ENCODE results near the gene ESYT1.

The ESYT1 gene

DNA sequence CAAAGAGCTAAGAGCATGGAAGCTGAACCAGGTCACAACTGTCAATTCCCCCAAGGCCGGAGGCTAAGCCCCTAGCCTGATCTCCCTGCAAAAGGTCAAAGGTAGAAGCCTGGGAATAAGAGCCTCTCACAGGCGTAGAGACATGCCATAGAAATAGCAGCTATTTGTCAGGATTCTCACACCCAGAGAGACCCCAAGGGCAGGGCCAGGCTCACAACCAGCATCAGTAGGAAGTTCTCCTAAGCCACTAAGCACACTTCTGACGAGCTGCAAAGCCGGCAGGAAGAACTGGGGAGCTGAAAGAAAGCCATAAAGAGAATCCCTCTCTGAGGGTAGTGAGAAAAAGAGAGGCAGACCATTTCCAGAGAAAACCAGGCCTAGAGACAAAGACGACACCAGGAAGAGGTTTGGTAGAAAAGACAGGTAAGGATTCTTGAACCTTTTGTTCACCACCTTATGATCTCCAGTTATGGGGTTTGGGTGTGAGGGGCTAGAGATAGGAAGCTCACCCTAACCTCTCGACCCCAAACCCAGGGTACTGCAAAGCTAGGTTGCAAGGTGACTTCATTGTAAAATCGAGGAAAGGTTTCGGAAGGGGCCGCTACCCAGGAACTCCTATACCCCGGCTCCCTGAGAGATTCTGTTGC is 60.2 kb downstream of the ESYT1 start:
- DNase-seq (ENCODE audit: low spot score): peak; percentile 3

DNA sequence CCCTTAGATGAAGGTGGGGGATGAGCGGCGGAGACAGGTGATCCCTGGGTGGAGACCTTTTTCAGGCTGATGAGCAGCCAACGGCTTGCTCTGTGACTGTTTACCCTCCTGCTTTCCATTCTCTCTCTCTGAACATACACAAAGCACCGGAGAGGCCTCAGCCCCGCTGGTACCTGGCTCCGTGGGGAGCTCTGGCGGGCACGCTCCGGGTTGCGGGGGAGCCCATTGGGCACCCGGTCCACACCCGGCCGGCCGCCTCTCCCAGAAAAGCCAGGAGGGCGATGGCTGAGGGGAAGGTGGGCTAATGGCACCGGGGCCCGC is 60.7 kb downstream of the ESYT1 start:
- peak; percentile 13 for DNase-seq (ENCODE audit: low spot score)

DNA sequence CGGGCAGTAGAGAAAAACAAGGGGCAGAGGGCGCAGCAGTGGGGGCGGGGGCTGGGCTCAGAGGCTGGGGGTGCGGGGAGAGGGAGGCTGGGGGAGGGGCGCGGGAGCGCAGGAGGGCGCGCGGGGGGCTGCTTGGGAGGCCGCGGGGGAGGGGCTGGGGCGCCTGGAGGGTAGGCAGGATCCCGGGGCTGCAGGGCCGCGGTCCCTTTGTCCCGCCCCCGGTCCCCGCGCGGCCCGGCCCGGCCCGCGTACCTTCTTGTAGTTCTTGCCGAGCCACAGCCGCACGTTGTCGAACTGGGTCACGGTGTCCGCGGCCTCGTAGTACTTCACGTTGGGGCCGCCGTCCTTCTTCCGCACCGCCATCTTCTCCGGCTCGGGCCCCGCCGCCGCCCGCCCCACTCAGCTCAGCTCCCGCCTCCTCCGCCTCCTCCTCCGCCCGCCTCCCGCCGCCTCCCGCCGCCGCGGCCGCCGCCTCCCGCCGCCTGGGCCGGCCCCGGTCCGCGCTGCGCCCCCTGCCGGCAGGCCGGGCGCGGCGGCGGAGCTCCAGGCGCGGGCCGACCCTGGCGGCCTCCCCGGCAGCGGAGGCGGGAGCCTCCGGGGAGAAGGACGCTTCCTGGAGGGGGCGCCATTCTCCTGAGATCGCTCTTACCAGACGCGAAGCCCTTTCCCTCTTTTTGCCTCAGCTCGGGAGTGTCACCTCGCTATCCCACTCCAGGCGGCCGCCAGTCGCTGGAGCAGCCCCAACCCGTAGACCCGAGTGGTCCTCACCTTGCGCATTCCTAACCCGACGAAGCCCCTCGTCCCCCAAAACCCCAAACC is 61.2 kb downstream of the ESYT1 start, which contains the start of gene SMARCC2:
TSS of gene SMARCC2 (minus strand) at position 385 of the 819 bp plus-strand sequence. CDS start at position 363, 22 bp downstream.
- peak; percentile 81 for DNase-seq (ENCODE audit: low spot score)

DNA sequence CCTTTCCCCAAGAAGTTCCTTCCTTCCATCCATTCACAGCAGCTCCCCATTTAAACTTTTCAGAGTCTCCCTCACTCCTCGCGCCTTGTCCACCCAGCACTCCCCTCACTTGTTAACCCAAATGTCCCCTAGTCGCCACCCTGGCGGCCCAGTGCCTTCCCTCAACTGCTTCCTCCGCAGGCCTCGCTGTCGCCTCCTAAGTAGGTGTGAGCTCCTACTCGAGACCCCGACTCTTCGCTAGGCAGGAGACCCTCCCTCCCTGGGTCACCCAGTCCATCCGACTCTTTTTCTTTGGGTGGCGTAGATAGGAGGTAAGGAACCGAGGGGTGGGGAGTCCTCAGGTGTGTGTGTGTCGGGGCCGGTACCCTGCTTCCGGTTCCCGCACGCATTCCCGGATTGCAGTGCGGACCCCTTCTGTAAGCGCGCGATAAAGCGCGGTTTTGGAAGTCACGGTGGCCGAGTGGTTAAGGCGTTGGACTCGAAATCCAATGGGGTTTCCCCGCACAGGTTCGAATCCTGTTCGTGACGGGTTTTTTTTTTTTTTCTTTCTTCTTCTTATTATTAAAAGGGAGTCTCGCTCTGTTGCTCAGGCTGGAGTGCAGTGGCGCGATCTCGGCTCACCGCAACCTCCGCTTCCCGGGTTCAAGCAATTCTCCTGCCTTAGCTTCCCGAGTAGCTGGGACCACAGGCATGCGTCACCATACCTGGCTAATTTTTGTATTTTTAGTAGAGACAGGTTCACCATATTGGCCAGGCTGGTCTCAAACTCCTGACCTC is 62.0 kb downstream of the ESYT1 start:
- peak; percentile 86 for DNase-seq (ENCODE audit: low spot score)

DNA sequence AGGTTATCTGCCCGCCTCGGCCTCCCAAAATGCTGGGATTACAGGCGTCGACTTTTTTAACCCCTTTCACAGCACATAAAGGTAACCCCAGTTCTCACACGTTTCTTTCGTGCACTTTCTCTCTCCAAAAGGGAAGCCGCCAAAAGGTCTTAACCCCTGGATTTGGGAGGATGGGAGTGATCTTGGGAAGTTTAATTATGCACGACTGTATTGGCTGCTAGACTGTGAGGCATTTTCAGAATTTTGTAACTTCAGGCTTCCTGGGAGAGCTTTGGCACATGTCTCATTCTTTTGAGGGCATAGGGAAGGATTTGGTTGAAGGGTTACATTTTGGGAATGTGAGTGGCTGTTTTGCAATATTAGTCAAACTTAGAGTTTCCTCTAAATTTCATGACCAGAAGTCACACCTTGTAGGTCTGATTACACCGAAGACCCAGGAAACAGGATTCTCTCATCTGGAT is 62.7 kb downstream of the ESYT1 start:
- DNase-seq (ENCODE audit: low spot score): no peak

DNA sequence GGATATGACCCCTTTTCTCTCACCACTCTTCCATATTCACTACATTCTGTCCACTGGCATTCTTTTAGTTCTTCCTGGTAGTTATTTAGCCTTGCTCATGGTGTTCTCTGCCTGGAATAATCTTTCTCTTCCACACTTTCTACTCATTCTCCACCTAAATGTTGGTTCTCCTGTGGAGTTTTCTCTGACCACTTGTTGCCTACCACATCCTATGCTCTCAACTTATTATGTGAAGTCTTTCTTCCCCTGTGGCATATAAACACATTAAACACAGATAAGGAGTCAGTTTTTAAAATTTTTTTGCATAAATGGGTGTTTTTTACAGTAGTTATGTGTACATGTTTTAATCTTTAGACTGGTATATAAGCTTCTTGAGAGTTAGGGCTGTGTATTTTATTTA is 64.5 kb downstream of the ESYT1 start:
- DNase-seq (ENCODE audit: low spot score): no peak

DNA sequence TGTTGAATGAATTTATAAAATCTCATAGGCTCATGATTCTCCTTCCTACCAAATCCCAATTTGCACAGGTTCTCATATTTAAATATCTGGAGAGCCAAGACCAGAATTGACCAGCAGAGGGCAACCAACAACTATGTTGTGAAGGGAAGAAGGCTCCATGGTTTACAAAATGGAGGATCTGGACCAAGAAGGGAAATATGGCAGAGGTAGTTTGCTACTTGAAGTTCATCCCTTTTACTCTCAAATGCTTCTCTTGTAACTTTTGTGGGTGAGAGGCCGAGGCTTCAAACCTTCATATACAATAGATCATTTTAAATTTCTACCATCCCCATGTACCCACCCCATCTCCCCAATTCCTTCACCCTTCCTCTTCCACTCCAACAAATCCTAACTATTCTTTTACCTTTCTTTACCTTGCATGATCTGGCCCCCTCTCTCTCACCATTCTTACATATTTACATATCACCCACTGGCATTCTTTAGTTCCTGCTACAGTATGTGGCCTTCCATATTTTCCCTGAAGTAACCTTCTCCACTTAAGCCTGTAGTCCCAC is 65.0 kb downstream of the ESYT1 start:
- peak; percentile 78 for DNase-seq (ENCODE audit: low spot score)
